ENCODE data around the gene LYPLAL1. TPM values are rescaled to one million over a fixed set of nuclear protein-coding genes. Genes with fewer than 3 reads are reported as not detected.
A peak's percentile ranks its signal among the peaks of the same experiment; 100 is the strongest.

The LYPLAL1 gene
- total and polyA plus RNA-seq, 4 donors = 11.9 to 49.6 (median 32.8) TPM

GRCh38 chr1:219149953-219150352, 23.7 kb upstream of the LYPLAL1 start:
- no peak for ATAC-seq (ENCODE audit: insufficient read depth, low FRiP score)
- WGBS, 2 donors = 64 to 84% methylated on average over 3 of the region's 3 CpGs

GRCh38 chr1:219150913-219151312, 22.8 kb upstream of the LYPLAL1 start:
- Histone ChIP-seq H3K4me1 (ENCODE audit: control insufficient read depth in 5 of 5, insufficient read depth in 5 of 5, low read length in 5 of 5) (peaks cover 0 to 25% (median 0%) of the 10 kb centered on the region in 5 donors), H3K4me3 (no peak overlapping the region), H3K9ac (ENCODE audit: insufficient read depth in 1 of 2, low read length in 2 of 2) (no peak overlapping the region), H3K36me3 (ENCODE audit: control insufficient read depth in 4 of 4, insufficient read depth in 4 of 4, low read length in 4 of 4) (no peaks in the 10 kb centered on the region), H3K9me3 (ENCODE audit: control insufficient read depth in 4 of 4, insufficient read depth in 3 of 4, low read length in 3 of 4) (no peaks in the 10 kb centered on the region), H3K27me3 (ENCODE audit: control insufficient read depth in 3 of 3, insufficient read depth in 3 of 3, low read length in 2 of 3) (no peaks in the 10 kb centered on the region), H3K27ac (ENCODE audit: low read depth in 1 of 2, low read length in 1 of 2) (no peak overlapping the region)
- ATAC-seq (ENCODE audit: insufficient read depth, low FRiP score) (no peak), DNase-seq (no peak)
- no peak for TF ChIP-seq CTCF (IDR thresholded peaks at IDR 0.05; ENCODE audit: control extremely low read depth, extremely low read depth)
- 96% methylated on average over 3 of the region's 3 CpGs for WGBS, 2 donors

More at GRCh38 chr1:219149953-219150352, 23.7 kb upstream of the LYPLAL1 start:
- no peaks in the 10 kb centered on the region for H3K27me3 ChIP-seq (ENCODE audit: control insufficient read depth in 3 of 3, insufficient read depth in 3 of 3, low read length in 2 of 3)
- TF ChIP-seq CTCF (IDR thresholded peaks at IDR 0.05; ENCODE audit: control extremely low read depth, extremely low read depth) = no peak
- H3K4me1 ChIP-seq (ENCODE audit: control insufficient read depth in 5 of 5, insufficient read depth in 5 of 5, low read length in 5 of 5) = peaks cover 0 to 25% (median 0%) of the 10 kb centered on the region in 5 donors
- H3K36me3 ChIP-seq (ENCODE audit: control insufficient read depth in 4 of 4, insufficient read depth in 4 of 4, low read length in 4 of 4) = no peaks in the 10 kb centered on the region
- DNase-seq = no peak
- no peaks in the 10 kb centered on the region for H3K9me3 ChIP-seq (ENCODE audit: control insufficient read depth in 4 of 4, insufficient read depth in 3 of 4, low read length in 3 of 4)
- no peak overlapping the region for H3K9ac ChIP-seq (ENCODE audit: insufficient read depth in 1 of 2, low read length in 2 of 2)
- no peak overlapping the region for H3K4me3 ChIP-seq
- H3K27ac ChIP-seq (ENCODE audit: low read depth in 1 of 2, low read length in 1 of 2) = no peak overlapping the region

- Histone ChIP-seq H3K9ac (ENCODE audit: insufficient read depth in 1 of 2, low read length in 2 of 2) (no peak overlapping the region), H3K36me3 (ENCODE audit: control insufficient read depth in 4 of 4, insufficient read depth in 4 of 4, low read length in 4 of 4) (no peaks in the 10 kb centered on the region), H3K27ac (ENCODE audit: low read depth in 1 of 2, low read length in 1 of 2) (no peak overlapping the region), H3K4me3 (no peak overlapping the region), H3K4me1 (ENCODE audit: control insufficient read depth in 5 of 5, insufficient read depth in 5 of 5, low read length in 5 of 5) (peaks cover 0 to 25% (median 0%) of the 10 kb centered on the region in 5 donors), H3K27me3 (ENCODE audit: control insufficient read depth in 3 of 3, insufficient read depth in 3 of 3, low read length in 2 of 3) (no peaks in the 10 kb centered on the region), H3K9me3 (ENCODE audit: control insufficient read depth in 4 of 4, insufficient read depth in 3 of 4, low read length in 3 of 4) (no peaks in the 10 kb centered on the region)
- ATAC-seq (ENCODE audit: insufficient read depth, low FRiP score) (no peak), DNase-seq (no peak)
- no peak for TF ChIP-seq CTCF (IDR thresholded peaks at IDR 0.05; ENCODE audit: control extremely low read depth, extremely low read depth)
- WGBS, 2 donors = 98% methylated on average over 3 of the region's 3 CpGs
These were observed 22.2 kb upstream of the LYPLAL1 start for GRCh38 chr1:219151467-219151866.

- Histone ChIP-seq H3K36me3 (ENCODE audit: control insufficient read depth in 4 of 4, insufficient read depth in 4 of 4, low read length in 4 of 4) (no peaks in the 10 kb centered on the region), H3K9me3 (ENCODE audit: control insufficient read depth in 4 of 4, insufficient read depth in 3 of 4, low read length in 3 of 4) (no peaks in the 10 kb centered on the region), H3K27me3 (ENCODE audit: control insufficient read depth in 3 of 3, insufficient read depth in 3 of 3, low read length in 2 of 3) (no peaks in the 10 kb centered on the region), H3K27ac (ENCODE audit: low read depth in 1 of 2, low read length in 1 of 2) (no peak overlapping the region), H3K4me3 (no peak overlapping the region), H3K9ac (ENCODE audit: insufficient read depth in 1 of 2, low read length in 2 of 2) (no peak overlapping the region), H3K4me1 (ENCODE audit: control insufficient read depth in 5 of 5, insufficient read depth in 5 of 5, low read length in 5 of 5) (peaks cover 0 to 25% (median 0%) of the 10 kb centered on the region in 5 donors)
- ATAC-seq (ENCODE audit: insufficient read depth, low FRiP score) (no peak), DNase-seq (peak in 2 of 3 donors; percentile 79 to 81)
- WGBS, 2 donors = 81 to 85% methylated on average over 3 of the region's 3 CpGs
- TF ChIP-seq CTCF (IDR thresholded peaks at IDR 0.05; ENCODE audit: control extremely low read depth, extremely low read depth) = no peak
These were observed 20.9 kb upstream of the LYPLAL1 start for GRCh38 chr1:219152751-219153150.
